GM18505 (cell line): ENCODE results near the gene ACP2.
"Not testable (repeated sequence)": the region's sequence is repeated elsewhere in the genome, so short reads cannot be mapped to it uniquely, and the experiment has no call there.

ENCODE experiments used
- ATAC-seq: cut with Tn5 transposase; IDR thresholded peaks from one replicate; pipeline ENCODE4 v1.9.1; 2021; ENCODE audit not compliant: unreplicated experiment
- POLR2A ChIP-seq: IDR thresholded peaks from 4 replicates; pipeline ENCODE4 v1.6.1; 2011; ENCODE audit warnings: borderline replicate concordance; ENCODE audit not compliant: insufficient read depth, insufficient read length; ENCODE audit errors: extremely low read depth

Gene ACP2

DNA sequence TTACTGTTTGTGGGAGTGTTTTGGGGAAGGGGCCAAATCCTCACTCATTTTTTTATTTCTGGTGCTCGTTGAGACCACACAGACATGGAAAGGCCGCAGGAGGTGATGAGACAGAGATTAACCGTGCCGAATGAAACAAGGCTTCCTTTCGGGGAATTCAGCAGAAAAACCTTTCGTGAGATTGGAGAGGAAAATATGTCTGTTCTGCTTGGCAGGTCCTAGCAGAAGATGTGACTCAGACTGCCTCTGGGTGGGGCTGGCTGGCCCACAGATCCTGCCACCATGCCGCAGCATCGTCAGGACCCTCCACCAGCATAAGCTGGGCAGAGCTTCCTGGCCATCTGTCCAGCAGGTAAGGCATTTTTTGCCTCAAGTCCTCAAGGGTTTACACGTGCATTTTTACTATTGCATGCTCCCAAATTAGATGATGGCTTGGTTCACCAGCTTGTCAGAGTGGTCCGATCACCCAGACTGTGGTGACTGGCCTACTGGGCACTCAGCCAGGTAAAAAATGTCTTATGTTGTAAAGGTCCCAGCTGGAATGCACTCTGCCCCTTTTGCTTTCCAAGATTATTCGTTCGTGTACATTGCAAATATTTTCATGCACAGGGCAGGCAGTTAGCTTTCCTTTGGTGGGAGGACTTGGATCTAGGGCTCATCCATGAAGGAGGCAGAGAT lies 32.4 kb downstream of the ACP2 start:
- no peak for ATAC-seq

GRCh38 chr11:47215366-47215910 lies 33.2 kb downstream of the ACP2 start:
- no peak for ATAC-seq

More for the DNA sequence above, 32.4 kb downstream of the ACP2 start:
- peak; percentile 55 for TF ChIP-seq POLR2A

DNA sequence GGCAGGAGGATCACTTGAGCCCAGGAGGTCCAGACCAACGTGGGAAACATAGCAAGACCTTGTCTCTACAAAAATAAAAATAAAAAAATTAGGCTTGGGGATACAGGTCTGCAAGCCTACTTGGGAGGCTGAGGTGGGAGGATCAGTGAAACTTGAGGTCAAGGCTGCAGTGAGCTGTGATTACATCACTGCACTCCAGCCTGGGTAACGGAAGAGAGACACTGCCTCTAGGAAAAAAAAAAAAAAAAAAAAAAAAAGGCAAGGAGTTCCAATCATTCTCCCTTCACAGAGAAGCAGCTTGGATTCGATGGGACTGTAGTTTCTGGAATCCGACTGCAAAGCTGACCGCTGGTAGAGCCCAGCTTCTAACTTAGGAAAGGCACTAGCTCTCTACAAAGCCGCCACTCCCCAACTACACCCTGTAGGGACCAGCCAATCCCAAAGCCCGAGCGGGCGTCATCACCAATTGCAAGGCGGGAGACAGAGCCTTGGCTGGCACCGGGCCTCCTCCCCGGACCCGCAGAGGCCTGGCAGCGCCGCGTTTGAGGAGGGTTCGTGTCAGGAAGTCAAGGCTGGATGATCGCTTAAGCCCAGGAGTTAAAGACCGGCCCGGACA lies 34.6 kb downstream of the ACP2 start:
- peak; percentile 65 for ATAC-seq

More at GRCh38 chr11:47215366-47215910, 33.2 kb downstream of the ACP2 start:
- TF ChIP-seq POLR2A, result no peak

DNA sequence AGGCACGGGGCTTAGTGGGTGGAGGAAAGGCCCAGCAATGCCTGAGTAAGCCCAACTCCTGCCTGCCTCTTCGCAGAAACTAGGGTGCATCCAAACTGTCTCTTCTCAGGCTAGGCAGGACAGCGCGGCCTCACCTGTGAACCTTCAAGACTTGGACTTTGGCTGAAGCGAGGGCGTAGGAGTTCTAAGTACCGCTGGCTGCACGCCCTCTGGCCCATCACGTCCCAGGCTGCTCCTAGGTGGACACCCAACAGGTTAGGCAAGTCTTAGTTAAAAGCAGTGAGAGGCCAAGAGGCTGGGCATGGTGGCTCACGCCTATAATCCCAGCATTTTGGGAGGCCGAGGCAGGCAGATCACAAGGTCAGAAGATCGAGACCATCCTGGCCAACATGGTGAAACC lies 35.7 kb downstream of the ACP2 start:
- no peak for ATAC-seq
- no peak for TF ChIP-seq POLR2A

More for the DNA sequence above, 34.6 kb downstream of the ACP2 start:
- peak; percentile 42 for TF ChIP-seq POLR2A

GRCh38 chr11:47208628-47209027 lies 40.0 kb downstream of the ACP2 start:
- ATAC-seq, result no peak
- no peak for TF ChIP-seq POLR2A

GRCh38 chr11:47208008-47208552 lies 40.5 kb downstream of the ACP2 start:
- ATAC-seq, result not testable (repeated sequence)

DNA sequence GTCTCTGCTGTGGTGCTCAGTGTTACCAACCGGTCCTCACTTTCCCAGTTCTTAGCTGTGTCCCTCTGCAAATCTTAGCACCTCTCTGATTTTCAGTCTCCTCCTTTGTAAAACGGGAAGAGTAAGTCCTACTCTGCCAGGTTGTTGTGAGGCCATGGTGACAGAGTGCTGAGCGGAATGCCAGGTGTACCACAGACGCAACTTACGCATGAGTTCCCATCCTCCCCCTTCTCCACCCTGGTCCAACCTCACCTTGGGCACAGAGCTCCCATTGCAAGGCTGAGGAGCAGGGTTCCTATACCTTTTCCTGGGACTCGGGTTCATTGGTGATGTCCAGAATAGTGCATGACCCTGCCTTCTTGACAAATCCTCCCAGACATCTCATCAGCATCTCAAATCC lies 41.2 kb downstream of the ACP2 start:
- ATAC-seq, result no peak
- TF ChIP-seq POLR2A, result no peak

DNA sequence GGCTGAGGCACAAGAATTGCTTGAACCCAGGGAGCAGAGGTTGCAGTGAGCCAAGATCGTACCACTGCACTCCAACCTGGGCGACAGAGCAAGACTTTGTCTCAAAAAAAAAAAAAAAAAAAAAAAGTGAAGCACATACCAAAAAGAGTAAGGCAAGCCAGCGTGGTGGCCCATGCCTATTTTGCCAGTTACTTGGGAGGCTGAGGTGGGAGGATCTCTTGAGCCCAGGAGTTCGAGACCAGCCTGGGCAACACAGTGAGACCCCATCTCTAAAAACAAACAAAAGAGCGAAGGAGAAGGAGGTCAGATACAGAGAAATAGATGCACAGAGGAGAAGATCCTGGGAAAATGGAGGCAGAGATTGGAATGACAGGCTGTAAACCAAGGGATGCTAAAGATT lies 42.0 kb downstream of the ACP2 start:
- not testable (repeated sequence) for ATAC-seq

GRCh38 chr11:47204637-47204989 lies 44.0 kb downstream of the ACP2 start:
- no peak for ATAC-seq
- TF ChIP-seq POLR2A, result no peak

GRCh38 chr11:47202576-47202975 lies 46.0 kb downstream of the ACP2 start:
- no peak for ATAC-seq
- TF ChIP-seq POLR2A, result no peak

GRCh38 chr11:47201015-47201414 lies 47.6 kb downstream of the ACP2 start:
- no peak for ATAC-seq
- TF ChIP-seq POLR2A, result no peak

DNA sequence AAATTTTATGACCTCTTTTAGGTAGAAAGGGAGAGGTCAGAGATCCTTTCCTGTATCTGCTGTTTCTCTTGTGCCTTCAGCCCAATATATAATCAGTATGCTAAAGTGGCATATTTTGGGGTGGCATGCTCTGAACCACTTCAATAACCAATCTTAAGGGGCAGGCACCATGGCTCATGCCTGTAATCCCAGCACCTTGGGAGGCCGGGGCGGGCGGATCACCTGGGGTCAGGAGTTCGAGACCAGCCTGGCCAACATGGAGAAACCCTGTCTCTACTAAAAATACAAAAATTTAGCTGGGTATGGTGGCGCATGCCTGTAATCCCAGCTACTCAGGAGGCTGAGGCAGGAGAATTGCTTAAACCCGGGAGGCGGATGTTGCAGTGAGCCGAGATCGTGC lies 50.5 kb downstream of the ACP2 start:
- ATAC-seq, result not testable (repeated sequence)

- no peak for TF ChIP-seq POLR2A
- ATAC-seq, result no peak
These were observed 56.5 kb downstream of the ACP2 start for GRCh38 chr11:47192111-47192510.

GRCh38 chr11:47191137-47191536 lies 57.5 kb downstream of the ACP2 start:
- ATAC-seq, result not testable (repeated sequence)
